SK-N-SH (cell line): ENCODE results near the gene FYN. TPM values are rescaled to one million over a fixed set of nuclear protein-coding genes. Genes with fewer than 3 reads are reported as not detected.

Experiments used
- CTCF ChIA-PET: fragments of 300-600, 350-600 bp; formaldehyde crosslinking; extraction: SDS; loops from one replicate; lab custom pipeline; 2021; lab: Yijun Ruan, JAX
- POLR2A ChIA-PET: fragments of 350-600 bp; sonication (Branson Sonifier 250); formaldehyde crosslinking; extraction: SDS; loops from one replicate; lab custom pipeline; 2020; ENCODE audit warnings: antibody characterized with exemption, inconsistent platforms; lab: Yijun Ruan, JAX
- DNase-seq: peaks from one replicate; pipeline ENCODE4 v3.0.0; 2012
- H2AFZ ChIP-seq: fragments of 200-600 bp; sonication (generic); 2 replicates; pipeline ENCODE4 v1.8.1; 2016; ENCODE audit warnings: antibody characterized with exemption, mild to moderate bottlenecking, low read depth
- H3F3A ChIP-seq: fragments of 200-600 bp; sonication (generic); replicated peaks from 2 replicates; pipeline ENCODE3; 2016; ENCODE audit warnings: antibody characterized with exemption, mild to moderate bottlenecking; ENCODE audit not compliant: insufficient read depth
- H3K27ac ChIP-seq, 2 experiments: fragments of 200-500 bp in 1 of 2; fragments of 200-600 bp in 1 of 2; sonication (Bioruptor generic) in 1 of 2; sonication (generic), shearing (Covaris generic) in 1 of 2; 2 replicates each; pipeline versions ENCODE4 v1.5.1 to v1.6.1; 2014 to 2016; ENCODE audit warnings: low read depth in 2 of 2, inconsistent platforms in 1 of 2, low read length in 1 of 2, mild to moderate bottlenecking in 1 of 2, mixed read lengths in 1 of 2
- H3K27me3 ChIP-seq: fragments of 200-600 bp; sonication (generic), shearing (Covaris generic); 2 replicates; pipeline ENCODE4 v1.6.1; 2016; ENCODE audit warnings: mixed run types; ENCODE audit not compliant: insufficient read depth
- H3K36me3 ChIP-seq, 2 experiments: fragments of 200-500 bp in 1 of 2; fragments of 200-600 bp in 1 of 2; sonication (Bioruptor generic) in 1 of 2; sonication (generic) in 1 of 2; replicated peaks in 1 of 2; 2 replicates each; pipeline versions ENCODE3 to v1.5.1; 2014 to 2016; ENCODE audit warnings: low read length in 1 of 2, mild to moderate bottlenecking in 1 of 2; ENCODE audit not compliant: insufficient read depth in 2 of 2, control insufficient read depth in 1 of 2
- H3K4me1 ChIP-seq, 2 experiments: fragments of 200-500 bp in 1 of 2; fragments of 200-600 bp in 1 of 2; sonication (Bioruptor generic) in 1 of 2; sonication (generic), shearing (Covaris generic) in 1 of 2; 2 replicates each; pipeline versions ENCODE4 v1.5.1 to v1.6.1; 2014 to 2016; ENCODE audit warnings: low read depth in 1 of 2, low read length in 1 of 2, mixed run types in 1 of 2; ENCODE audit not compliant: insufficient read depth in 2 of 2, control insufficient read depth in 1 of 2
- H3K4me2 ChIP-seq: fragments of 200-600 bp; sonication (generic), shearing (Covaris generic); 2 replicates; pipeline ENCODE4 v1.6.1; 2017; ENCODE audit warnings: mixed run types
- H3K4me3 ChIP-seq, 2 experiments: fragments of 200-500 bp in 1 of 2; fragments of 200-600 bp in 1 of 2; sonication (Bioruptor generic) in 1 of 2; sonication (generic), shearing (Covaris generic) in 1 of 2; 2 replicates each; pipeline versions ENCODE4 v1.5.1 to v1.8.1; 2014 to 2016; ENCODE audit warnings: low read depth in 2 of 2, inconsistent platforms in 1 of 2, low read length in 1 of 2, mild to moderate bottlenecking in 1 of 2, mixed read lengths in 1 of 2, moderate library complexity in 1 of 2
- H3K79me2 ChIP-seq: fragments of 200-600 bp; sonication (generic); 2 replicates; pipeline ENCODE4 v1.8.1; 2017; ENCODE audit warnings: mild to moderate bottlenecking; ENCODE audit not compliant: insufficient read depth
- H3K9ac ChIP-seq: fragments of 200-600 bp; sonication (generic); 2 replicates; pipeline ENCODE4 v1.6.1; 2017; ENCODE audit warnings: mixed run types
- H3K9me2 ChIP-seq: fragments of 200-600 bp; sonication (generic); 2 replicates; pipeline ENCODE4 v1.6.1; 2017; ENCODE audit warnings: mixed run types
- H3K9me3 ChIP-seq: fragments of 200-600 bp; sonication (generic); 2 replicates; pipeline ENCODE4 v1.6.1; 2017; ENCODE audit warnings: mixed run types, mild to moderate bottlenecking, moderate library complexity
- H4K20me1 ChIP-seq: fragments of 200-600 bp; sonication (generic); 2 replicates; pipeline ENCODE4 v1.6.1; 2017; ENCODE audit warnings: mild to moderate bottlenecking, mixed run types; ENCODE audit not compliant: insufficient read depth
- ELF1 ChIP-seq: IDR thresholded peaks from 2 replicates; pipeline ENCODE4 v1.4.0; 2012
- EZH2phosphoT487 ChIP-seq: fragments of 200-600 bp; sonication (generic); IDR thresholded peaks from 2 replicates; pipeline ENCODE4 v1.6.1; 2017; ENCODE audit warnings: low read depth, mixed run types, mild to moderate bottlenecking, antibody characterized with exemption, moderate library complexity, borderline replicate concordance
- FOSL2 ChIP-seq: IDR thresholded peaks from 2 replicates; pipeline ENCODE4 v1.4.0; 2012; ENCODE audit warnings: low read depth, mild to moderate bottlenecking, moderate library complexity, borderline replicate concordance
- JUND ChIP-seq: IDR thresholded peaks from 2 replicates; pipeline ENCODE4 v1.4.0; 2012
- MEF2A ChIP-seq: IDR thresholded peaks from 2 replicates; pipeline ENCODE4 v1.4.0; 2012; ENCODE audit warnings: low read depth, borderline replicate concordance
- NRF1 ChIP-seq: IDR thresholded peaks from 2 replicates; pipeline ENCODE4 v1.6.1; 2012; ENCODE audit warnings: low read depth, mild to moderate bottlenecking, low read length
- RCOR1 ChIP-seq: fragments of 150-350 bp; IDR thresholded peaks from 2 replicates; pipeline ENCODE4 v1.6.1; 2017; ENCODE audit warnings: antibody characterized with exemption, low read length
- RXRA ChIP-seq: IDR thresholded peaks from 2 replicates; pipeline ENCODE4 v1.4.0; 2012; ENCODE audit warnings: low read depth, mild to moderate bottlenecking, borderline replicate concordance
- SIN3A ChIP-seq: IDR thresholded peaks from 2 replicates; pipeline ENCODE4 v1.6.1; 2012; ENCODE audit warnings: low read depth, mild to moderate bottlenecking, low read length, moderate library complexity, borderline replicate concordance
- SMC3 ChIP-seq: IDR thresholded peaks from 2 replicates; pipeline ENCODE4 v1.6.1; 2012; ENCODE audit warnings: low read depth, low read length, improper control_type of control experiment
- TAF1 ChIP-seq: IDR thresholded peaks from 2 replicates; pipeline ENCODE4 v1.6.1; 2012; ENCODE audit warnings: low read depth, mild to moderate bottlenecking, low read length, moderate library complexity, borderline replicate concordance
- YY1 ChIP-seq: IDR thresholded peaks from 2 replicates; pipeline ENCODE4 v1.4.0; 2012; ENCODE audit warnings: low read depth, mild to moderate bottlenecking
- WGBS: methylation state at CpG from one replicate; pipeline ENCODE4 v1.1.6; 2017; ENCODE audit warnings: low lambda C conversion rate; 5-methylcytosine and 5-hydroxymethylcytosine counted together
- polyA plus RNA-seq, 3 experiments: library from polyadenylated mRNA; depleted of rRNA; stranded (reverse); fragments of >200 nt; gene quantifications; 2 replicates each; pipeline ENCODE4 v1.2.3, GENCODE V29; 2012
- TF ChIP-seq, protein P1 (sequence below): IDR thresholded peaks from 2 replicates; pipeline ENCODE4 v1.4.0; 2012; ENCODE audit warnings: low read depth
- TF ChIP-seq, protein P2 (sequence below): IDR thresholded peaks from 2 replicates; pipeline ENCODE4 v1.6.1; 2012; ENCODE audit warnings: mild to moderate bottlenecking, low read depth, low read length, moderate library complexity
- TF ChIP-seq, protein P3 (sequence below): IDR thresholded peaks from 2 replicates; pipeline ENCODE4 v1.4.0; 2012; ENCODE audit warnings: low read depth, borderline replicate concordance
- TF ChIP-seq, protein P4 (sequence below): fragments of 150-350 bp; IDR thresholded peaks from 2 replicates; pipeline ENCODE4 v1.6.1; 2017; ENCODE audit warnings: antibody characterized with exemption, low read length, low read depth, borderline replicate concordance

FYN gene
- polyA plus RNA-seq, 1 of the 3 experiments (the other 2 are of a cell fraction) = 31.0 TPM

DNA sequence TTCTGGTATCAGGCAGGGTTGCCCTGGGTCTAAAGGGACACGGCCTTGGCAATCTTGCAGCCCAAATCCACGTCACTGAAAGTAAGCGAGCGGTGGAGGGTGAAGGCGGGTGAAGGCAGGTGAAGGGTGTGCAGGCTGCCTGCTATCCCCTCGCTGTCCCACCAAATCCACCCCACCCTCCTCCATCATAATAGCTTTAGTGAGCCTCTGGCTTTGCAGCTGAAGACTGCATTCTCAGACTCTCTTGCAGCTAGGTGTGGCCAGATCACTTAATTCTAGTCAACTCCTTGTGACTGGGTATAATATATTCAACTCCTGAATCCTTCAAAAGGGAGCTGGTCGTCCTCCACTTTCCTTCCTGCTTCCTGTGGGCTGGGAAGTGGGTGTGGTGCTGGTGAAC, 140.9 kb downstream of the FYN start:
- ChIA-PET CTCF (no interaction called here), POLR2A (no interaction called here)
- Histone ChIP-seq H3K27ac (no peak overlapping the region), H3K27me3 (no peaks in the 10 kb centered on the region), H3K9ac (no peak overlapping the region), H3K9me2 (no peaks in the 10 kb centered on the region), H3K79me2 (no peaks in the 10 kb centered on the region), H3K4me1 (peaks cover 3 to 9% of the 10 kb centered on the region in 2 experiments; a peak in 1 of 4 replicates), H3F3A (no peaks in the 10 kb centered on the region), H3K4me3 (no peak overlapping the region; a peak in 1 of 4 replicates), H4K20me1 (no peaks in the 10 kb centered on the region), H2AFZ (no peak overlapping the region), H3K36me3 (peaks cover 0 to 4% of the 10 kb centered on the region in 2 experiments), H3K4me2 (no peak overlapping the region), H3K9me3 (no peaks in the 10 kb centered on the region)
- WGBS = 93% methylated on average over 7 of the region's 7 CpGs
- no peak for DNase-seq
- TF ChIP-seq, protein P1, sequence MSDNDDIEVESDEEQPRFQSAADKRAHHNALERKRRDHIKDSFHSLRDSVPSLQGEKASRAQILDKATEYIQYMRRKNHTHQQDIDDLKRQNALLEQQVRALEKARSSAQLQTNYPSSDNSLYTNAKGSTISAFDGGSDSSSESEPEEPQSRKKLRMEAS = no peak
- TF ChIP-seq NRF1 = no peak
- no peak for TF ChIP-seq RCOR1
- TF ChIP-seq YY1 = no peak
- TF ChIP-seq ELF1 = no peak
- no peak for TF ChIP-seq SIN3A
- TF ChIP-seq MEF2A = no peak
- TF ChIP-seq TAF1 = no peak
- TF ChIP-seq RXRA = no peak
- TF ChIP-seq, protein P2, sequence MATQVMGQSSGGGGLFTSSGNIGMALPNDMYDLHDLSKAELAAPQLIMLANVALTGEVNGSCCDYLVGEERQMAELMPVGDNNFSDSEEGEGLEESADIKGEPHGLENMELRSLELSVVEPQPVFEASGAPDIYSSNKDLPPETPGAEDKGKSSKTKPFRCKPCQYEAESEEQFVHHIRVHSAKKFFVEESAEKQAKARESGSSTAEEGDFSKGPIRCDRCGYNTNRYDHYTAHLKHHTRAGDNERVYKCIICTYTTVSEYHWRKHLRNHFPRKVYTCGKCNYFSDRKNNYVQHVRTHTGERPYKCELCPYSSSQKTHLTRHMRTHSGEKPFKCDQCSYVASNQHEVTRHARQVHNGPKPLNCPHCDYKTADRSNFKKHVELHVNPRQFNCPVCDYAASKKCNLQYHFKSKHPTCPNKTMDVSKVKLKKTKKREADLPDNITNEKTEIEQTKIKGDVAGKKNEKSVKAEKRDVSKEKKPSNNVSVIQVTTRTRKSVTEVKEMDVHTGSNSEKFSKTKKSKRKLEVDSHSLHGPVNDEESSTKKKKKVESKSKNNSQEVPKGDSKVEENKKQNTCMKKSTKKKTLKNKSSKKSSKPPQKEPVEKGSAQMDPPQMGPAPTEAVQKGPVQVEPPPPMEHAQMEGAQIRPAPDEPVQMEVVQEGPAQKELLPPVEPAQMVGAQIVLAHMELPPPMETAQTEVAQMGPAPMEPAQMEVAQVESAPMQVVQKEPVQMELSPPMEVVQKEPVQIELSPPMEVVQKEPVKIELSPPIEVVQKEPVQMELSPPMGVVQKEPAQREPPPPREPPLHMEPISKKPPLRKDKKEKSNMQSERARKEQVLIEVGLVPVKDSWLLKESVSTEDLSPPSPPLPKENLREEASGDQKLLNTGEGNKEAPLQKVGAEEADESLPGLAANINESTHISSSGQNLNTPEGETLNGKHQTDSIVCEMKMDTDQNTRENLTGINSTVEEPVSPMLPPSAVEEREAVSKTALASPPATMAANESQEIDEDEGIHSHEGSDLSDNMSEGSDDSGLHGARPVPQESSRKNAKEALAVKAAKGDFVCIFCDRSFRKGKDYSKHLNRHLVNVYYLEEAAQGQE = no peak
- no peak for TF ChIP-seq JUND
- TF ChIP-seq FOSL2 = no peak
- no peak for TF ChIP-seq SMC3
- TF ChIP-seq EZH2phosphoT487 = no peak
- TF ChIP-seq, protein P3, sequence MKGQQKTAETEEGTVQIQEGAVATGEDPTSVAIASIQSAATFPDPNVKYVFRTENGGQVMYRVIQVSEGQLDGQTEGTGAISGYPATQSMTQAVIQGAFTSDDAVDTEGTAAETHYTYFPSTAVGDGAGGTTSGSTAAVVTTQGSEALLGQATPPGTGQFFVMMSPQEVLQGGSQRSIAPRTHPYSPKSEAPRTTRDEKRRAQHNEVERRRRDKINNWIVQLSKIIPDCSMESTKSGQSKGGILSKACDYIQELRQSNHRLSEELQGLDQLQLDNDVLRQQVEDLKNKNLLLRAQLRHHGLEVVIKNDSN = no peak
- TF ChIP-seq, protein P4, sequence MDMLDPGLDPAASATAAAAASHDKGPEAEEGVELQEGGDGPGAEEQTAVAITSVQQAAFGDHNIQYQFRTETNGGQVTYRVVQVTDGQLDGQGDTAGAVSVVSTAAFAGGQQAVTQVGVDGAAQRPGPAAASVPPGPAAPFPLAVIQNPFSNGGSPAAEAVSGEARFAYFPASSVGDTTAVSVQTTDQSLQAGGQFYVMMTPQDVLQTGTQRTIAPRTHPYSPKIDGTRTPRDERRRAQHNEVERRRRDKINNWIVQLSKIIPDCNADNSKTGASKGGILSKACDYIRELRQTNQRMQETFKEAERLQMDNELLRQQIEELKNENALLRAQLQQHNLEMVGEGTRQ = no peak
